Measurements from ENCODE around the gene LRRC36. TPM values are rescaled to one million over a fixed set of nuclear protein-coding genes. Genes with fewer than 3 reads are reported as not detected.

LRRC36 gene
- total and polyA plus RNA-seq, 4 donors, result 2.1 to 103 (median 16.6) TPM

DNA sequence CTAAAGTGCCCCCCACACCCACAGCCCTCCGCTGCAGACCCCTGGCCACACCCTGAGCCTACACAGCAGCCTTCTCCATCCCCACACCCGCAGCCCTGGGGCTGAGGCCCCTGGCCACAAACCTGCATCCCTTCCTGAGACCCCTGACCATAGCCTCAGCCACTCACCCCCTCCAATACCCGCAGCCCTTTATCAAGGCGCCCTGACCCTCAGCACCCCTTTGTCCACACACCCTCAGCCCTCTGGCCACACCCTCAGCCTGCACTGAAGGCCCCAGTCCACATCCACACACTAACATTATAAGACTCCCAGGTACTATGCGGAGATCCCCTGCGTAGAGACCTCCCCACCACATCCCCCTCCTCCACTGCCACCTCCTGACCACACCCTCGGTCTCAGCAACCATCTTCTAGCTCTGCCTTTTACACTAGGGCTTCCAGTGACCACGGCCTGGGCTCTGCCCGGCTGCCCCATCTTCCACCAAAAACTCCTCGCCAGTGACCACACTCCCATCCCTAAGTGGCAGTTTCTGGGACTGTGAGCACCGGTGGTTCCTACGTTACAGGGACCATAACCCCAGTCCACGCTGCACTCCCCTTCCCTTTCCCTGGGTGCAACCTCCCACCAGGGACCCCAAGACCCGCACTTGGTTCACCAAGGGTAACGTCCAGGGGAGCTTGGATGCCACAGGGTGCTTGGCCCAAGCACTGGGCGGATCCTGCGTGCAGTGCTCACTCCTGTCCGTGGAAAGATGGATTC, 65.9 kb downstream of the LRRC36 start:
- H3K9me3 ChIP-seq (ENCODE audit: control insufficient read depth in 4 of 4, insufficient read depth in 3 of 4, low read length in 3 of 4), result no peaks in the 10 kb centered on the region

GRCh38 chr16:67393111-67393787, 66.6 kb downstream of the LRRC36 start, which contains the start of gene TPPP3:
Gene TPPP3 (minus strand): TSS chr16:67393498. CDS start chr16:67391111, 2,387 bp downstream.
- Histone ChIP-seq H3K27ac (ENCODE audit: low read depth in 1 of 2, low read length in 1 of 2) (peak within 1 kb of the TSS; percentile 10 to 34), H3K9ac (ENCODE audit: insufficient read depth in 1 of 2, low read length in 2 of 2) (peak within 1 kb of the TSS; percentile 5 to 63), H3K4me1 (ENCODE audit: control insufficient read depth in 5 of 5, insufficient read depth in 5 of 5, low read length in 5 of 5) (peaks cover 0 to 46% (median 23%) of the 10 kb centered on the region in 5 donors), H3K36me3 (ENCODE audit: control insufficient read depth in 4 of 4, insufficient read depth in 4 of 4, low read length in 4 of 4) (no peaks in the 10 kb centered on the region), H3K9me3 (ENCODE audit: control insufficient read depth in 4 of 4, insufficient read depth in 3 of 4, low read length in 3 of 4) (no peaks in the 10 kb centered on the region), H3K27me3 (ENCODE audit: control insufficient read depth in 3 of 3, insufficient read depth in 3 of 3, low read length in 2 of 3) (peaks cover 0 to 9% (median 4%) of the 10 kb centered on the region in 3 donors), H3K4me3 (peak within 1 kb of the TSS; percentile 11)
- peak; percentile 93 to 96 (median 94) for DNase-seq
- 6 to 7% methylated on average over 55 to 56 of the region's 56 CpGs for WGBS, 2 donors
- ATAC-seq (ENCODE audit: insufficient read depth, low FRiP score), result peak; percentile 78
- TF ChIP-seq, protein P1, sequence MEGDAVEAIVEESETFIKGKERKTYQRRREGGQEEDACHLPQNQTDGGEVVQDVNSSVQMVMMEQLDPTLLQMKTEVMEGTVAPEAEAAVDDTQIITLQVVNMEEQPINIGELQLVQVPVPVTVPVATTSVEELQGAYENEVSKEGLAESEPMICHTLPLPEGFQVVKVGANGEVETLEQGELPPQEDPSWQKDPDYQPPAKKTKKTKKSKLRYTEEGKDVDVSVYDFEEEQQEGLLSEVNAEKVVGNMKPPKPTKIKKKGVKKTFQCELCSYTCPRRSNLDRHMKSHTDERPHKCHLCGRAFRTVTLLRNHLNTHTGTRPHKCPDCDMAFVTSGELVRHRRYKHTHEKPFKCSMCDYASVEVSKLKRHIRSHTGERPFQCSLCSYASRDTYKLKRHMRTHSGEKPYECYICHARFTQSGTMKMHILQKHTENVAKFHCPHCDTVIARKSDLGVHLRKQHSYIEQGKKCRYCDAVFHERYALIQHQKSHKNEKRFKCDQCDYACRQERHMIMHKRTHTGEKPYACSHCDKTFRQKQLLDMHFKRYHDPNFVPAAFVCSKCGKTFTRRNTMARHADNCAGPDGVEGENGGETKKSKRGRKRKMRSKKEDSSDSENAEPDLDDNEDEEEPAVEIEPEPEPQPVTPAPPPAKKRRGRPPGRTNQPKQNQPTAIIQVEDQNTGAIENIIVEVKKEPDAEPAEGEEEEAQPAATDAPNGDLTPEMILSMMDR (IDR thresholded peaks at IDR 0.05; ENCODE audit: control extremely low read depth, extremely low read depth), result peak; percentile 15

More for the DNA sequence above, 65.9 kb downstream of the LRRC36 start:
- ATAC-seq (ENCODE audit: insufficient read depth, low FRiP score), result no peak
- peaks cover 0 to 9% (median 4%) of the 10 kb centered on the region in 3 donors for H3K27me3 ChIP-seq (ENCODE audit: control insufficient read depth in 3 of 3, insufficient read depth in 3 of 3, low read length in 2 of 3)
- peaks cover 0 to 46% (median 19%) of the 10 kb centered on the region in 5 donors for H3K4me1 ChIP-seq (ENCODE audit: control insufficient read depth in 5 of 5, insufficient read depth in 5 of 5, low read length in 5 of 5)
- H3K36me3 ChIP-seq (ENCODE audit: control insufficient read depth in 4 of 4, insufficient read depth in 4 of 4, low read length in 4 of 4), result no peaks in the 10 kb centered on the region
- H3K4me3 ChIP-seq, result peak overlapping the region; percentile 11
- H3K9ac ChIP-seq (ENCODE audit: insufficient read depth in 1 of 2, low read length in 2 of 2), result peak overlapping the region; percentile 1 to 63
- WGBS, 2 donors, result 67 to 79% methylated on average over 18 of the region's 18 CpGs
- H3K27ac ChIP-seq (ENCODE audit: low read depth in 1 of 2, low read length in 1 of 2), result peak overlapping the region in 1 of 2 donors; percentile 34
- no peak for DNase-seq
- TF ChIP-seq, protein P1 (IDR thresholded peaks at IDR 0.05; ENCODE audit: control extremely low read depth, extremely low read depth), result no peak

GRCh38 chr16:67393788-67394154, 67.2 kb downstream of the LRRC36 start:
- Histone ChIP-seq H3K9me3 (ENCODE audit: control insufficient read depth in 4 of 4, insufficient read depth in 3 of 4, low read length in 3 of 4) (no peaks in the 10 kb centered on the region), H3K9ac (ENCODE audit: insufficient read depth in 1 of 2, low read length in 2 of 2) (no peak overlapping the region), H3K27me3 (ENCODE audit: control insufficient read depth in 3 of 3, insufficient read depth in 3 of 3, low read length in 2 of 3) (peaks cover 0 to 9% (median 4%) of the 10 kb centered on the region in 3 donors), H3K27ac (ENCODE audit: low read depth in 1 of 2, low read length in 1 of 2) (peak overlapping the region; percentile 10 to 11), H3K4me1 (ENCODE audit: control insufficient read depth in 5 of 5, insufficient read depth in 5 of 5, low read length in 5 of 5) (peaks cover 0 to 46% (median 23%) of the 10 kb centered on the region in 5 donors), H3K36me3 (ENCODE audit: control insufficient read depth in 4 of 4, insufficient read depth in 4 of 4, low read length in 4 of 4) (no peaks in the 10 kb centered on the region), H3K4me3 (no peak overlapping the region)
- 8 to 19% methylated on average over 20 of the region's 20 CpGs for WGBS, 2 donors
- ATAC-seq (ENCODE audit: insufficient read depth, low FRiP score), result no peak
- TF ChIP-seq, protein P1 (IDR thresholded peaks at IDR 0.05; ENCODE audit: control extremely low read depth, extremely low read depth), result no peak
- no peak for DNase-seq
